ENCODE measurements around the gene FAM174C.

- TF ChIP-seq, protein P1, sequence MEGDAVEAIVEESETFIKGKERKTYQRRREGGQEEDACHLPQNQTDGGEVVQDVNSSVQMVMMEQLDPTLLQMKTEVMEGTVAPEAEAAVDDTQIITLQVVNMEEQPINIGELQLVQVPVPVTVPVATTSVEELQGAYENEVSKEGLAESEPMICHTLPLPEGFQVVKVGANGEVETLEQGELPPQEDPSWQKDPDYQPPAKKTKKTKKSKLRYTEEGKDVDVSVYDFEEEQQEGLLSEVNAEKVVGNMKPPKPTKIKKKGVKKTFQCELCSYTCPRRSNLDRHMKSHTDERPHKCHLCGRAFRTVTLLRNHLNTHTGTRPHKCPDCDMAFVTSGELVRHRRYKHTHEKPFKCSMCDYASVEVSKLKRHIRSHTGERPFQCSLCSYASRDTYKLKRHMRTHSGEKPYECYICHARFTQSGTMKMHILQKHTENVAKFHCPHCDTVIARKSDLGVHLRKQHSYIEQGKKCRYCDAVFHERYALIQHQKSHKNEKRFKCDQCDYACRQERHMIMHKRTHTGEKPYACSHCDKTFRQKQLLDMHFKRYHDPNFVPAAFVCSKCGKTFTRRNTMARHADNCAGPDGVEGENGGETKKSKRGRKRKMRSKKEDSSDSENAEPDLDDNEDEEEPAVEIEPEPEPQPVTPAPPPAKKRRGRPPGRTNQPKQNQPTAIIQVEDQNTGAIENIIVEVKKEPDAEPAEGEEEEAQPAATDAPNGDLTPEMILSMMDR (IDR thresholded peaks at IDR 0.05): no peak
- TF ChIP-seq NFE2L1 (CRISPR knock-in tag; IDR thresholded peaks at IDR 0.05) (no peak), SP1 (CRISPR knock-in tag; conservative IDR thresholded peaks at IDR 0.05) (peak; percentile 92), JUN (CRISPR knock-in tag; IDR thresholded peaks at IDR 0.05) (no peak), CREM (CRISPR knock-in tag; IDR thresholded peaks at IDR 0.05) (peak; percentile 71; the same call in 1 of the 2 replicates), ETV6 (CRISPR knock-in tag; IDR thresholded peaks at IDR 0.05) (peak; percentile 39; the same call in 1 of the 2 replicates)
- TF ChIP-seq, protein P2, sequence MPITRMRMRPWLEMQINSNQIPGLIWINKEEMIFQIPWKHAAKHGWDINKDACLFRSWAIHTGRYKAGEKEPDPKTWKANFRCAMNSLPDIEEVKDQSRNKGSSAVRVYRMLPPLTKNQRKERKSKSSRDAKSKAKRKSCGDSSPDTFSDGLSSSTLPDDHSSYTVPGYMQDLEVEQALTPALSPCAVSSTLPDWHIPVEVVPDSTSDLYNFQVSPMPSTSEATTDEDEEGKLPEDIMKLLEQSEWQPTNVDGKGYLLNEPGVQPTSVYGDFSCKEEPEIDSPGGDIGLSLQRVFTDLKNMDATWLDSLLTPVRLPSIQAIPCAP (CRISPR knock-in tag; IDR thresholded peaks at IDR 0.05): no peak
- TF ChIP-seq, protein P3, sequence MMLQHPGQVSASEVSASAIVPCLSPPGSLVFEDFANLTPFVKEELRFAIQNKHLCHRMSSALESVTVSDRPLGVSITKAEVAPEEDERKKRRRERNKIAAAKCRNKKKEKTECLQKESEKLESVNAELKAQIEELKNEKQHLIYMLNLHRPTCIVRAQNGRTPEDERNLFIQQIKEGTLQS (CRISPR knock-in tag; conservative IDR thresholded peaks at IDR 0.05): no peak
Observed at GRCh38 chr19:1241417-1242095, 33.8 kb upstream of the FAM174C start, which contains the start of gene ATP5F1D.

Measured in WTC11 (cell line).